H9 (cell line): ENCODE data around the gene PRAC2. TPM values are rescaled to one million over a fixed set of nuclear protein-coding genes. Genes with fewer than 3 reads are reported as not detected.

ENCODE experiments used
- DNase-seq: peaks from one replicate; pipeline ENCODE4 v3.0.0-alpha.2; 2017
- H2AFZ ChIP-seq: one replicate; pipeline ENCODE4 v1.6.1; 2013; ENCODE audit warnings: mild to moderate bottlenecking, low read length, control low read depth, moderate library complexity
- H2AK5ac ChIP-seq: 2 replicates; pipeline ENCODE4 v1.6.1; 2013; ENCODE audit warnings: low read length, control low read depth, mixed read lengths; ENCODE audit not compliant: insufficient read length
- H2BK120ac ChIP-seq: one replicate; pipeline ENCODE4 v1.6.1; 2013; ENCODE audit warnings: low read depth, mild to moderate bottlenecking, low read length, control low read depth, inconsistent platforms; ENCODE audit not compliant: poor library complexity, severe bottlenecking
- H2BK12ac ChIP-seq: 2 replicates; pipeline ENCODE4 v1.6.1; 2013; ENCODE audit warnings: low read length, control low read depth, mixed read lengths, low read depth; ENCODE audit not compliant: insufficient read length
- H2BK15ac ChIP-seq: 2 replicates; pipeline ENCODE4 v1.6.1; 2013; ENCODE audit warnings: low read depth, low read length, control low read depth
- H2BK20ac ChIP-seq: one replicate; pipeline ENCODE4 v1.6.1; 2013; ENCODE audit warnings: low read depth, mild to moderate bottlenecking, low read length, control low read depth, inconsistent platforms; ENCODE audit not compliant: poor library complexity, severe bottlenecking
- H2BK5ac ChIP-seq: 2 replicates; pipeline ENCODE4 v1.6.1; 2013; ENCODE audit warnings: low read length, control low read depth, mixed read lengths; ENCODE audit not compliant: insufficient read length
- H3K14ac ChIP-seq: 2 replicates; pipeline ENCODE4 v1.6.1; 2013; ENCODE audit warnings: low read length, control low read depth; ENCODE audit not compliant: insufficient read depth
- H3K18ac ChIP-seq: 2 replicates; pipeline ENCODE4 v1.6.1; 2013; ENCODE audit warnings: low read depth, mild to moderate bottlenecking, mixed read lengths, low read length, control low read depth; ENCODE audit not compliant: insufficient read length
- H3K23ac ChIP-seq: 2 replicates; pipeline ENCODE4 v1.6.1; 2013; ENCODE audit warnings: low read length, control low read depth, mixed read lengths, low read depth; ENCODE audit not compliant: insufficient read length
- H3K23me2 ChIP-seq: 2 replicates; pipeline ENCODE4 v1.6.1; 2013; ENCODE audit warnings: low read depth, mild to moderate bottlenecking, mixed read lengths, low read length, control low read depth; ENCODE audit not compliant: insufficient read length, poor library complexity, severe bottlenecking
- H3K27ac ChIP-seq: 2 replicates; pipeline ENCODE4 v1.5.1; 2013; ENCODE audit warnings: low read length, control low read depth, mixed read lengths, low read depth; ENCODE audit not compliant: insufficient read length
- H3K27me3 ChIP-seq: 2 replicates; pipeline ENCODE4 v1.6.1; 2013; ENCODE audit warnings: low read length, control low read depth, inconsistent platforms; ENCODE audit not compliant: insufficient read depth
- H3K4ac ChIP-seq: 2 replicates; pipeline ENCODE4 v1.6.1; 2013; ENCODE audit warnings: low read depth, mild to moderate bottlenecking, control low read depth, inconsistent platforms, low read length, moderate library complexity
- H3K4me1 ChIP-seq: 2 replicates; pipeline ENCODE4 v1.6.1; 2013; ENCODE audit warnings: low read length, control low read depth, inconsistent platforms; ENCODE audit not compliant: insufficient read depth
- H3K4me2 ChIP-seq: 2 replicates; pipeline ENCODE4 v1.6.1; 2013; ENCODE audit warnings: low read length, control low read depth, mixed read lengths; ENCODE audit not compliant: insufficient read length, insufficient read depth
- H3K56ac ChIP-seq: 2 replicates; pipeline ENCODE4 v1.6.1; 2013; ENCODE audit warnings: low read depth, mild to moderate bottlenecking, mixed read lengths, low read length, control low read depth; ENCODE audit not compliant: insufficient read length
- H3K79me1 ChIP-seq: 2 replicates; pipeline ENCODE4 v1.6.1; 2013; ENCODE audit warnings: low read depth, mild to moderate bottlenecking, moderate library complexity, low read length, control low read depth, inconsistent platforms; ENCODE audit not compliant: insufficient read depth, poor library complexity, severe bottlenecking
- H3K79me2 ChIP-seq: 2 replicates; pipeline ENCODE4 v1.6.1; 2013; ENCODE audit warnings: low read length, control low read depth, inconsistent platforms; ENCODE audit not compliant: insufficient read depth
- H3K9ac ChIP-seq: 2 replicates; pipeline ENCODE4 v1.6.1; 2013; ENCODE audit warnings: low read length, control low read depth, mixed read lengths; ENCODE audit not compliant: insufficient read length; ENCODE audit errors: extremely low read depth
- H3K9me3 ChIP-seq: one replicate; pipeline ENCODE4 v1.6.1; 2013; ENCODE audit warnings: low read depth, low read length, inconsistent platforms; ENCODE audit not compliant: control insufficient read depth
- H3T11ph ChIP-seq: one replicate; pipeline ENCODE4 v1.6.1; 2013; ENCODE audit warnings: mild to moderate bottlenecking, low read length, control low read depth, inconsistent platforms
- H4K20me1 ChIP-seq: one replicate; pipeline ENCODE4 v1.6.1; 2013; ENCODE audit not compliant: control insufficient read depth, insufficient read length, insufficient read depth
- H4K5ac ChIP-seq: 2 replicates; pipeline ENCODE4 v1.6.1; 2013; ENCODE audit warnings: low read depth, mild to moderate bottlenecking, mixed read lengths, low read length, control low read depth; ENCODE audit not compliant: insufficient read length
- H4K8ac ChIP-seq: replicated peaks from 2 replicates; pipeline ENCODE4 v1.6.1; 2013; ENCODE audit warnings: low read length, control low read depth, mixed read lengths, low read depth; ENCODE audit not compliant: insufficient read length
- H4K91ac ChIP-seq: 2 replicates; pipeline ENCODE4 v1.6.1; 2013; ENCODE audit warnings: low read depth, mild to moderate bottlenecking, moderate library complexity, mixed read lengths, low read length, control low read depth; ENCODE audit not compliant: insufficient read length
- H3K27ac Mint-ChIP-seq, 3 experiments: 2 replicates in 2 of 3; 3 replicates in 1 of 3; pipeline ENCODE4 v1.8.0; 2020 to 2021; ENCODE audit warnings: mixed read lengths in 3 of 3, mild to moderate bottlenecking in 1 of 3, moderate library complexity in 1 of 3
- H3K27me3 Mint-ChIP-seq: 2 replicates; pipeline ENCODE4 v1.8.0; 2021; ENCODE audit warnings: low read depth, mild to moderate bottlenecking, moderate library complexity, mixed read lengths
- H3K36me3 Mint-ChIP-seq, 3 experiments: 2 replicates in 2 of 3; 3 replicates in 1 of 3; pipeline ENCODE4 v1.8.0; 2020 to 2021; ENCODE audit warnings: low read depth in 3 of 3, mixed read lengths in 3 of 3; ENCODE audit not compliant: insufficient read depth in 1 of 3
- H3K4me1 Mint-ChIP-seq, 2 experiments: 2 replicates each; pipeline ENCODE4 v1.8.0; 2020; ENCODE audit warnings: mixed read lengths in 2 of 2
- H3K4me3 Mint-ChIP-seq, 2 experiments: 2 replicates in 1 of 2; 3 replicates in 1 of 2; pipeline ENCODE4 v1.8.0; 2020 to 2021; ENCODE audit warnings: mild to moderate bottlenecking in 2 of 2, mixed read lengths in 2 of 2, moderate library complexity in 1 of 2
- H3K9me3 Mint-ChIP-seq, 2 experiments: 2 replicates in 1 of 2; 3 replicates in 1 of 2; pipeline ENCODE4 v1.8.0; 2020; ENCODE audit warnings: mild to moderate bottlenecking in 2 of 2, mixed read lengths in 2 of 2, moderate library complexity in 1 of 2
- CTCF ChIP-seq: fragments of 200-600 bp; sonication (generic); conservative IDR thresholded peaks from 3 replicates; pipeline ENCODE4 v1.8.0; 2021; ENCODE audit warnings: antibody characterized with exemption, mild to moderate bottlenecking
- WGBS: extraction: QIAGEN DNeasy Blood & Tissue Kit; methylation state at CpG from one replicate; pipeline ENCODE4 v1.1.7; 2013; ENCODE audit warnings: missing lambda C conversion rate, low lambda C conversion rate, mixed read lengths; ENCODE audit not compliant: insufficient read length; ENCODE audit errors: extremely low coverage; 5-methylcytosine and 5-hydroxymethylcytosine counted together
- total RNA-seq: library from RNA; stranded (reverse); gene quantifications from 2 replicates; pipeline ENCODE4 v1.2.1, GENCODE V29; 2021

Gene PRAC2
- total RNA-seq, 1 experiment from 2014 or later, result not detected

- Histone ChIP-seq H3K9me3 (no peaks in the 10 kb centered on the region), H3K4ac (no peak overlapping the region), H4K5ac (no peak overlapping the region), H3K23ac (no peak overlapping the region), H3K23me2 (no peaks in the 10 kb centered on the region), H2BK15ac (no peak overlapping the region), H2AFZ (no peak overlapping the region), H3K18ac (no peak overlapping the region), H3K27ac (no peak overlapping the region), H3K27me3 (peaks cover 6% of the 10 kb centered on the region; the same call in 1 of the 2 replicates), H2AK5ac (no peak overlapping the region), H2BK5ac (no peak overlapping the region), H3K79me1 (no peaks in the 10 kb centered on the region), H3K9ac (no peak overlapping the region), H3K56ac (no peak overlapping the region), H3T11ph (no peak overlapping the region), H3K79me2 (no peaks in the 10 kb centered on the region), H3K4me2 (no peak overlapping the region), H2BK20ac (no peak overlapping the region), H3K14ac (no peak overlapping the region), H3K4me1 (no peaks in the 10 kb centered on the region), H2BK12ac (no peak overlapping the region), H2BK120ac (no peak overlapping the region), H4K8ac (no peak overlapping the region), H4K20me1 (no peaks in the 10 kb centered on the region), H4K91ac (no peak overlapping the region)
- no peaks in the 10 kb centered on the region; a peak in 1 of 5 replicates for H3K9me3 Mint-ChIP-seq
- no peak for DNase-seq
- WGBS, result no CpG with 5 or more reads among the region's 1 CpG
- no peak for TF ChIP-seq CTCF
- H3K27ac Mint-ChIP-seq, result no peak overlapping the region
- peaks cover 85% of the 10 kb centered on the region for H3K27me3 Mint-ChIP-seq
- peaks cover 0 to 3% of the 10 kb centered on the region in 2 experiments; a peak in 2 of 4 replicates for H3K4me1 Mint-ChIP-seq
- no peak overlapping the region for H3K4me3 Mint-ChIP-seq
- no peaks in the 10 kb centered on the region for H3K36me3 Mint-ChIP-seq
Measured at GRCh38 chr17:48681609-48682008, 41.4 kb upstream of the PRAC2 start.
